HepG2 (cell line): ENCODE results near the gene PPIG. TPM values are rescaled to one million over a fixed set of nuclear protein-coding genes. Genes with fewer than 3 reads are reported as not detected.

Experiments
- GMEB2 ChIP-seq: IDR thresholded peaks from 2 replicates; pipeline ENCODE4 v1.6.1; 2016; ENCODE audit warnings: missing biosample characterization, missing genetic modification reagents, low read depth
- KMT2B ChIP-seq: IDR thresholded peaks from 2 replicates; pipeline ENCODE4 v1.6.1; 2016; ENCODE audit warnings: missing genetic modification reagents, missing compliant biosample characterization
- MTA3 ChIP-seq: sonication (generic); formaldehyde crosslinking; IDR thresholded peaks from 2 replicates; pipeline ENCODE4 v1.4.0; 2020; ENCODE audit warnings: missing genetic modification reagents
- NFIC ChIP-seq: IDR thresholded peaks from 2 replicates; pipeline ENCODE4 v1.6.1; 2012; ENCODE audit warnings: mild to moderate bottlenecking, low read length, inconsistent platforms
- REXO4 ChIP-seq: sonication (generic); formaldehyde crosslinking; IDR thresholded peaks from 2 replicates; pipeline ENCODE4 v1.8.0; 2022; ENCODE audit warnings: missing genetic modification reagents, mild to moderate bottlenecking, borderline replicate concordance
- SMAD9 ChIP-seq: sonication (generic); formaldehyde crosslinking; IDR thresholded peaks from 2 replicates; pipeline ENCODE4 v1.5.1; 2020; ENCODE audit warnings: mild to moderate bottlenecking, missing genetic modification reagents
- SNRNP70 ChIP-seq: fragments of 200-400 bp; formaldehyde crosslinking; IDR thresholded peaks from 2 replicates; pipeline ENCODE4 v1.6.1; 2017; ENCODE audit warnings: mild to moderate bottlenecking, low read depth, low read length, moderate library complexity
- STAT6 ChIP-seq: sonication (generic); formaldehyde crosslinking; IDR thresholded peaks from 2 replicates; pipeline ENCODE4 v1.4.0; 2020; ENCODE audit warnings: missing genetic modification reagents, mild to moderate bottlenecking, borderline replicate concordance
- TARDBP ChIP-seq: sonication (generic); formaldehyde crosslinking; IDR thresholded peaks from 2 replicates; pipeline ENCODE4 v1.8.0; 2022; ENCODE audit warnings: mild to moderate bottlenecking, missing genetic modification reagents
- ZBTB40 ChIP-seq, 2 experiments: fragments of 450-650 bp in 1 of 2; sonication (generic) in 1 of 2; formaldehyde crosslinking in 1 of 2; IDR thresholded peaks; 2 replicates each; pipeline versions ENCODE4 v1.6.1 to v1.8.0; 2016 to 2022; ENCODE audit warnings: antibody characterized with exemption in 1 of 2, mild to moderate bottlenecking in 1 of 2, missing genetic modification reagents in 1 of 2
- polyA plus RNA-seq, 8 experiments: library from polyadenylated mRNA; depleted of rRNA in 3 of 8; stranded (reverse) in 7 of 8; unstranded in 1 of 8; fragments of >200 nt; fragmentation: Illumina TruSeq in 4 of 8; extraction: Trizol in 4 of 8; gene quantifications; 2 replicates each; pipeline versions ENCODE4 v1.2.1 to v1.2.3, GENCODE V29; 2011 to 2016; ENCODE audit warnings: low read depth in 4 of 8, missing spikeins in 1 of 8, mixed read lengths in 1 of 8; ENCODE audit not compliant: insufficient read depth in 1 of 8
- total RNA-seq, 5 experiments: library from RNA; depleted of rRNA; stranded (reverse); fragments of >200 nt; fragmentation: Illumina TruSeq; extraction: Trizol; gene quantifications; 2 replicates each; pipeline ENCODE4 v1.2.3, GENCODE V29; 2016; ENCODE audit warnings: low read depth in 1 of 5

The PPIG gene
- total and polyA plus RNA-seq, 2 of the 13 experiments (the other 11 are each of a cell fraction or from before 2014, with no cell fraction given): 31.3 to 81.0 TPM

GRCh38 chr2:169673921-169674320 lies 89.8 kb downstream of the PPIG start (continued):
- TF ChIP-seq ZBTB40 (IDR thresholded peaks at IDR 0.05) (no peak), ZBTB40 (CRISPR knock-in tag; IDR thresholded peaks at IDR 0.05) (no peak), NFIC (no peak), STAT6 (no peak), MTA3 (no peak), TARDBP (CRISPR knock-in tag) (no peak), SMAD9 (CRISPR knock-in tag) (no peak), GMEB2 (no peak), KMT2B (CRISPR knock-in tag) (no peak), REXO4 (CRISPR knock-in tag) (no peak), SNRNP70 (no peak)
- TF ChIP-seq, all 625 proteins: peak for 0
